GM23338 (cell line): ENCODE results near the gene BANP.
"Not testable (repeated sequence)": the region's sequence is repeated elsewhere in the genome, so short reads cannot be mapped to it uniquely, and the experiment has no call there.

ENCODE experiments used
- CREB1 ChIP-seq: fragments of 250-450 bp; sonication (Bioruptor Pico); IDR thresholded peaks from 2 replicates; pipeline ENCODE4 v1.5.0; 2020; ENCODE audit warnings: low read depth, mild to moderate bottlenecking, moderate library complexity
- EZH2phosphoT487 ChIP-seq: fragments of 200-600 bp; sonication (generic); IDR thresholded peaks from one replicate; pipeline ENCODE4 v1.8.1; 2018; ENCODE audit warnings: antibody characterized with exemption; ENCODE audit not compliant: unreplicated experiment
- TF ChIP-seq, protein P1 (sequence below), 2 experiments: fragments of 200-600 bp in 1 of 2; sonication (generic) in 1 of 2; conservative IDR thresholded peaks; 2 replicates each; pipeline versions ENCODE4 v1.5.1 to v1.6.1; 2016 to 2017; ENCODE audit warnings: antibody characterized with exemption in 2 of 2, low read depth in 2 of 2, mild to moderate bottlenecking in 2 of 2, moderate library complexity in 1 of 2
- TF ChIP-seq, protein P2 (sequence below): IDR thresholded peaks from one replicate; pipeline ENCODE4 v1.6.1; 2018; ENCODE audit warnings: antibody characterized with exemption; ENCODE audit not compliant: unreplicated experiment

DNA sequence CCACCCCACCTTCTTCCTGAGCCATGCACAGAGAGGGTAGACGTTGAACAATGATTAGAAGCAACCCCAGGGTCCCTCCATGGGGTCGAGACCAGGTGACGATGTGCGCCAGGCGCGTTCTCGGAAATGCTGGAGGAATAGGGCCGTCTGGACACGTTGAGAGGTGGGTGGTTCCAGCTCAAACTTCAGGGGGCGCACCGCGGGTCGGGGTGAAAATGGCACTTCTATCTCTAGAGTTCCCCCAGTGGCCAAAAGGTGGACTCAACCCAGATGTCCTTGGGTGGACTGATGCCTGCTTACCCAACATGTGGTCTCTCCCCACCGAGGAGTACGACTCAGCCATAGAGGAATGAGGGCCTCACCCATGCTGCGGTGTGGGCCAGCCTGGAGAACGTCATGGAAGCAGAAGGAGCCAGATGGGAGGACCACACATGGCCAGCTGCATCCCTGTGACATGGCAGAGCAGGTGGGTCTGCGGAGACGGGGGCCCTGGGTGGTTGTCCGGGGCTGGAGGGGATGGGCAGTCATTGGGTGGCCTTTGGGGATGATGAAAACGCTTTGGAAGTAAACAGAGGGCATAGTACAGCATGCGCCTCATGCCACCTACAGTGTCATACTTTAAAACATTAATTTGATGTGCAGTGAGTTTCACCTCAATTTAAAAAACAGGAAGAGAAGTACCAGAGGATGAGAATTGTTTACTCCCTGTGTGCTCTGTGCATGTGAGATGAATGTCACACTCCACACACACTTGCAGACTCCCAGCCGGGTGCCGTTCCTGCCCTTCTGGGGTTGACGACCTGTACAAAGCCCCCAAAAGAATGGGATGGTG, 147.7 kb downstream of the BANP start:
- TF ChIP-seq, protein P1, sequence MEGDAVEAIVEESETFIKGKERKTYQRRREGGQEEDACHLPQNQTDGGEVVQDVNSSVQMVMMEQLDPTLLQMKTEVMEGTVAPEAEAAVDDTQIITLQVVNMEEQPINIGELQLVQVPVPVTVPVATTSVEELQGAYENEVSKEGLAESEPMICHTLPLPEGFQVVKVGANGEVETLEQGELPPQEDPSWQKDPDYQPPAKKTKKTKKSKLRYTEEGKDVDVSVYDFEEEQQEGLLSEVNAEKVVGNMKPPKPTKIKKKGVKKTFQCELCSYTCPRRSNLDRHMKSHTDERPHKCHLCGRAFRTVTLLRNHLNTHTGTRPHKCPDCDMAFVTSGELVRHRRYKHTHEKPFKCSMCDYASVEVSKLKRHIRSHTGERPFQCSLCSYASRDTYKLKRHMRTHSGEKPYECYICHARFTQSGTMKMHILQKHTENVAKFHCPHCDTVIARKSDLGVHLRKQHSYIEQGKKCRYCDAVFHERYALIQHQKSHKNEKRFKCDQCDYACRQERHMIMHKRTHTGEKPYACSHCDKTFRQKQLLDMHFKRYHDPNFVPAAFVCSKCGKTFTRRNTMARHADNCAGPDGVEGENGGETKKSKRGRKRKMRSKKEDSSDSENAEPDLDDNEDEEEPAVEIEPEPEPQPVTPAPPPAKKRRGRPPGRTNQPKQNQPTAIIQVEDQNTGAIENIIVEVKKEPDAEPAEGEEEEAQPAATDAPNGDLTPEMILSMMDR (conservative IDR thresholded peaks at IDR 0.05; ENCODE audit: low read depth in 2 of 2): peak; percentile 21 to 23; a peak in 3 of 4 replicates
- TF ChIP-seq EZH2phosphoT487, CREB1: not testable (repeated sequence)
- TF ChIP-seq, protein P2, sequence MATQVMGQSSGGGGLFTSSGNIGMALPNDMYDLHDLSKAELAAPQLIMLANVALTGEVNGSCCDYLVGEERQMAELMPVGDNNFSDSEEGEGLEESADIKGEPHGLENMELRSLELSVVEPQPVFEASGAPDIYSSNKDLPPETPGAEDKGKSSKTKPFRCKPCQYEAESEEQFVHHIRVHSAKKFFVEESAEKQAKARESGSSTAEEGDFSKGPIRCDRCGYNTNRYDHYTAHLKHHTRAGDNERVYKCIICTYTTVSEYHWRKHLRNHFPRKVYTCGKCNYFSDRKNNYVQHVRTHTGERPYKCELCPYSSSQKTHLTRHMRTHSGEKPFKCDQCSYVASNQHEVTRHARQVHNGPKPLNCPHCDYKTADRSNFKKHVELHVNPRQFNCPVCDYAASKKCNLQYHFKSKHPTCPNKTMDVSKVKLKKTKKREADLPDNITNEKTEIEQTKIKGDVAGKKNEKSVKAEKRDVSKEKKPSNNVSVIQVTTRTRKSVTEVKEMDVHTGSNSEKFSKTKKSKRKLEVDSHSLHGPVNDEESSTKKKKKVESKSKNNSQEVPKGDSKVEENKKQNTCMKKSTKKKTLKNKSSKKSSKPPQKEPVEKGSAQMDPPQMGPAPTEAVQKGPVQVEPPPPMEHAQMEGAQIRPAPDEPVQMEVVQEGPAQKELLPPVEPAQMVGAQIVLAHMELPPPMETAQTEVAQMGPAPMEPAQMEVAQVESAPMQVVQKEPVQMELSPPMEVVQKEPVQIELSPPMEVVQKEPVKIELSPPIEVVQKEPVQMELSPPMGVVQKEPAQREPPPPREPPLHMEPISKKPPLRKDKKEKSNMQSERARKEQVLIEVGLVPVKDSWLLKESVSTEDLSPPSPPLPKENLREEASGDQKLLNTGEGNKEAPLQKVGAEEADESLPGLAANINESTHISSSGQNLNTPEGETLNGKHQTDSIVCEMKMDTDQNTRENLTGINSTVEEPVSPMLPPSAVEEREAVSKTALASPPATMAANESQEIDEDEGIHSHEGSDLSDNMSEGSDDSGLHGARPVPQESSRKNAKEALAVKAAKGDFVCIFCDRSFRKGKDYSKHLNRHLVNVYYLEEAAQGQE: not testable (repeated sequence)
